Adrenal gland (tissue), 5 donors: ENCODE measurements around the gene SNAPIN.

Experiments used
- POLR2A ChIP-seq, 2 donors: fragments of 450-650 bp; IDR thresholded peaks; one replicate each; pipeline ENCODE4 v1.6.1; 2017; ENCODE audit warnings: antibody characterized with exemption in 2 of 2, mild to moderate bottlenecking in 2 of 2, moderate library complexity in 1 of 2
- TF ChIP-seq, protein P1 (sequence below), 6 experiments: fragments of 450-650 bp in 4 of 6; fragments of 200-600 bp in 2 of 6; sonication (generic) in 1 of 6; IDR thresholded peaks; 1 replicate in 5 of 6; 2 replicates in 1 of 6; pipeline versions ENCODE4 v1.5.1 to v1.8.0; 2016 to 2021; ENCODE audit warnings: antibody characterized with exemption in 6 of 6, mild to moderate bottlenecking in 2 of 6, moderate library complexity in 1 of 6
- donor health status: DM: no; HTN: no; CAD: no.

DNA sequence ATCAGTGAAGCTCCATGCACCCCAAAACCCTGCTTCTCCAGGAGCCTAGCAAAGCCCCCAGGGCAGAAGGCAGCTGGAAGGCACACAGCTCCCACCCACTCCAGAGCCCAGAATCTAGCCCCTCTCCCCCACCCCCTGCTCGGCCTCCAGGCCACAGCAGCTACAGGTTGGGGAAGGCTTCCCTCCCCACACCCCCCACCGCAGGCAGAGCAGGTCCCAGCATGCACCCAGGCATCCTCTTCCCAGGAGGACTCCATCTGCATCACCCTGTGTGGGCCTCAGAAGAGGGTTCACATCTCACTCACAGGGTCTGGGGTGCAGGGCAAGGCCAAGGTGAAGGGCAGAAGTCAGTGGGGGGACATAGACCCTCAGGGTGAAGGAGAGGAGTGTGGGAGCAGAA, 43.1 kb upstream of the SNAPIN start:
- TF ChIP-seq, protein P1, sequence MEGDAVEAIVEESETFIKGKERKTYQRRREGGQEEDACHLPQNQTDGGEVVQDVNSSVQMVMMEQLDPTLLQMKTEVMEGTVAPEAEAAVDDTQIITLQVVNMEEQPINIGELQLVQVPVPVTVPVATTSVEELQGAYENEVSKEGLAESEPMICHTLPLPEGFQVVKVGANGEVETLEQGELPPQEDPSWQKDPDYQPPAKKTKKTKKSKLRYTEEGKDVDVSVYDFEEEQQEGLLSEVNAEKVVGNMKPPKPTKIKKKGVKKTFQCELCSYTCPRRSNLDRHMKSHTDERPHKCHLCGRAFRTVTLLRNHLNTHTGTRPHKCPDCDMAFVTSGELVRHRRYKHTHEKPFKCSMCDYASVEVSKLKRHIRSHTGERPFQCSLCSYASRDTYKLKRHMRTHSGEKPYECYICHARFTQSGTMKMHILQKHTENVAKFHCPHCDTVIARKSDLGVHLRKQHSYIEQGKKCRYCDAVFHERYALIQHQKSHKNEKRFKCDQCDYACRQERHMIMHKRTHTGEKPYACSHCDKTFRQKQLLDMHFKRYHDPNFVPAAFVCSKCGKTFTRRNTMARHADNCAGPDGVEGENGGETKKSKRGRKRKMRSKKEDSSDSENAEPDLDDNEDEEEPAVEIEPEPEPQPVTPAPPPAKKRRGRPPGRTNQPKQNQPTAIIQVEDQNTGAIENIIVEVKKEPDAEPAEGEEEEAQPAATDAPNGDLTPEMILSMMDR (IDR thresholded peaks at IDR 0.05): no peak
- no peak for TF ChIP-seq POLR2A (IDR thresholded peaks at IDR 0.05)
